ENCODE results near the gene SLC39A13. TPM values are rescaled to one million over a fixed set of nuclear protein-coding genes. Genes with fewer than 3 reads are reported as not detected.

Gene SLC39A13
- total and polyA plus RNA-seq, 2 of the 13 experiments (the other 11 are each of a cell fraction or from before 2014, with no cell fraction given) = 15.3 to 30.5 TPM

- H3K9ac ChIP-seq (ENCODE audit: insufficient read depth, low read depth, low read length) = no peak overlapping the region
- H3K9me3 ChIP-seq (ENCODE audit: low read length) = no peaks in the 10 kb centered on the region
- intact Hi-C loops (cut with micrococcal nuclease; ENCODE audit: unreplicated experiment) (loop anchor here (10.0 kb wide), 1 partner anchor 403 kb away; no protein-coding TSS in a partner anchor), in situ Hi-C loops (cut with HindIII; ENCODE audit: extremely low pct_ligation_motif_present, low pct_unique_long_range_greater_than_20kb) (loop anchor here (10.0 kb wide), 1 partner anchor 77 kb away; the partner anchor contains the start of gene SPI1)
- WGBS (ENCODE audit: low lambda C conversion rate) = 98% methylated on average over 4 of the region's 4 CpGs
- no peak overlapping the region for H3K4me2 ChIP-seq (ENCODE audit: low read depth, low read length)
- H3K27me3 ChIP-seq (ENCODE audit: control insufficient read depth in 1 of 2, insufficient read depth in 2 of 2, low read length in 2 of 2) = no peaks in the 10 kb centered on the region
- no peak overlapping the region for H3K27ac ChIP-seq (ENCODE audit: extremely low read length, insufficient read depth, low read length)
- TF ChIP-seq MAFF (IDR thresholded peaks at IDR 0.05; ENCODE audit: low read depth, low read length) (peak; percentile 93), ARID5B (CRISPR knock-in tag; IDR thresholded peaks at IDR 0.05) (no peak), MAFK (conservative IDR thresholded peaks at IDR 0.05 in 1 of 2, IDR thresholded peaks at IDR 0.05 in 1 of 2; ENCODE audit: low read length in 2 of 2) (peak; percentile 89 to 95)
- ATAC-seq (no peak), DNase-seq (ENCODE audit: low spot score) (no peak), FAIRE-seq (no peak)
- H3K36me3 ChIP-seq (replicated peaks in 1 of 2; ENCODE audit: control insufficient read depth in 1 of 2, insufficient read depth in 2 of 2, low read length in 2 of 2) = no peaks in the 10 kb centered on the region
- H3K4me3 ChIP-seq (replicated peaks in 1 of 3; ENCODE audit: insufficient read depth in 1 of 3, low read depth in 2 of 3, low read length in 3 of 3) = no peak overlapping the region
- H3K4me1 ChIP-seq (ENCODE audit: insufficient read depth, low read length) = peaks cover 29% of the 10 kb centered on the region
- no peaks in the 10 kb centered on the region for H3K79me2 ChIP-seq (ENCODE audit: insufficient read depth, low read length)
- no TSS peak for BruUV-seq (replicated peaks)
- POLR2A ChIA-PET = no interaction called here
- H4K20me1 ChIP-seq (ENCODE audit: insufficient read depth, low read length) = no peaks in the 10 kb centered on the region
- CTCF ChIA-PET (ENCODE audit: low intra/inter-chr PET ratio, low total read pairs) = no interaction called here
- no peak overlapping the region for H2AFZ ChIP-seq (ENCODE audit: low read length)
These were observed 43.0 kb downstream of the SLC39A13 start for GRCh38 chr11:47451436-47451835.

DNA sequence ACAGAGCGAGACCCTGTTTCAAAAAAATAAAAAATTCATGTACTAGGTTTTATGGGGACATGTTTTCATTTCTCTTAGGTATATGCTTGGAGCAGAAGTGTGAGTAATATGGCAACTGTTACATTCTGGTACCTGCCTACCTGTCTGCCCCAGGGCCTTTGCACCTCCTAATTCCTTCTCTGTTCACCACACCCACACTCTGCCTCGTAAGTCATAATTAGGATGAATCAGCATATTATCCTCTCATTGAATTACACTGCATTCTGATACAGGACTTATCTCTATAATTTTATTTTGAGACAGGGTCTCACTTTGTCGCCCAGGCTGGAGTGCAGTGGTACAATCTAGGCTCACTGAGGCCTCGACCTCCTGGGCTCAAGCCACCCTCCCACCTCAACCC, 43.6 kb downstream of the SLC39A13 start:
- FAIRE-seq = no peak
- H3K9me3 ChIP-seq (ENCODE audit: low read length) = no peaks in the 10 kb centered on the region
- no peaks in the 10 kb centered on the region for H4K20me1 ChIP-seq (ENCODE audit: insufficient read depth, low read length)
- CTCF ChIA-PET (ENCODE audit: low intra/inter-chr PET ratio, low total read pairs) = no interaction called here
- no peak for ATAC-seq
- no peak overlapping the region for H3K4me2 ChIP-seq (ENCODE audit: low read depth, low read length)
- no peaks in the 10 kb centered on the region for H3K36me3 ChIP-seq (replicated peaks in 1 of 2; ENCODE audit: control insufficient read depth in 1 of 2, insufficient read depth in 2 of 2, low read length in 2 of 2)
- DNase-seq (ENCODE audit: low spot score) = no peak
- WGBS (ENCODE audit: low lambda C conversion rate) = 94% methylated on average over 4 of the region's 4 CpGs
- H3K4me1 ChIP-seq (ENCODE audit: insufficient read depth, low read length) = peaks cover 27% of the 10 kb centered on the region
- no peaks in the 10 kb centered on the region for H3K27me3 ChIP-seq (ENCODE audit: control insufficient read depth in 1 of 2, insufficient read depth in 2 of 2, low read length in 2 of 2)
- BruUV-seq (replicated peaks) = no TSS peak
- intact Hi-C loops (cut with micrococcal nuclease; ENCODE audit: unreplicated experiment) (loop anchor here (10.0 kb wide), 1 partner anchor 403 kb away; no protein-coding TSS in a partner anchor), in situ Hi-C loops (cut with HindIII; ENCODE audit: extremely low pct_ligation_motif_present, low pct_unique_long_range_greater_than_20kb) (loop anchor here (10.0 kb wide), 1 partner anchor 77 kb away; the partner anchor contains the start of gene SPI1)
- POLR2A ChIA-PET = no interaction called here
- no peak overlapping the region for H3K4me3 ChIP-seq (replicated peaks in 1 of 3; ENCODE audit: insufficient read depth in 1 of 3, low read depth in 2 of 3, low read length in 3 of 3)
- no peak overlapping the region for H2AFZ ChIP-seq (ENCODE audit: low read length)
- TF ChIP-seq MAFK (conservative IDR thresholded peaks at IDR 0.05 in 1 of 2, IDR thresholded peaks at IDR 0.05 in 1 of 2; ENCODE audit: low read length in 2 of 2) (peak; percentile 73 to 76), RARA (CRISPR knock-in tag; IDR thresholded peaks at IDR 0.05) (no peak), ZNF337 (CRISPR knock-in tag; IDR thresholded peaks at IDR 0.05; ENCODE audit: borderline replicate concordance, low read depth) (no peak), NFE2L2 (IDR thresholded peaks at IDR 0.05; ENCODE audit: low read length) (peak; percentile 22; the same call in 1 of the 2 replicates), MAFF (IDR thresholded peaks at IDR 0.05; ENCODE audit: low read depth, low read length) (peak; percentile 66), TAF1 (CRISPR knock-in tag; IDR thresholded peaks at IDR 0.05) (no peak), KLF15 (CRISPR knock-in tag; IDR thresholded peaks at IDR 0.05; ENCODE audit: borderline replicate concordance) (no peak), PHB2 (IDR thresholded peaks at IDR 0.05; ENCODE audit: partially characterized antibody) (no peak)
- no peaks in the 10 kb centered on the region for H3K79me2 ChIP-seq (ENCODE audit: insufficient read depth, low read length)
- H3K27ac ChIP-seq (ENCODE audit: extremely low read length, insufficient read depth, low read length) = no peak overlapping the region
- no peak overlapping the region for H3K9ac ChIP-seq (ENCODE audit: insufficient read depth, low read depth, low read length)
